Gastrocnemius medialis (tissue), 4 donors: ENCODE results near the gene ZNF677. TPM values are rescaled to one million over a fixed set of nuclear protein-coding genes. Genes with fewer than 3 reads are reported as not detected.
"Not testable (repeated sequence)": the region's sequence is repeated elsewhere in the genome, so short reads cannot be mapped to it uniquely, and the experiment has no call there.

Source experiments
- ATAC-seq, 2 donors: fragments of 150-250 bp; one replicate each; pipeline ENCODE4 v1.9.1; 2016
- DNase-seq, 2 donors: peaks; one replicate each; pipeline ENCODE4 v3.0.0-alpha.2; 2019
- H3K27ac ChIP-seq, 4 donors: fragments of 200-600 bp; sonication (generic); 1 replicate in 1 of 4; 2 replicates in 3 of 4; pipeline ENCODE4 v1.5.1; 2016 to 2018; ENCODE audit warnings: mild to moderate bottlenecking in 2 of 4, moderate library complexity in 1 of 4
- H3K27me3 ChIP-seq, 3 donors: fragments of 200-600 bp; sonication (generic) in 2 of 3; 1 replicate in 1 of 3; 2 replicates in 2 of 3; pipeline versions ENCODE4 v1.5.1 to v1.6.0; 2016 to 2019; ENCODE audit warnings: mild to moderate bottlenecking in 1 of 3, moderate library complexity in 1 of 3
- H3K36me3 ChIP-seq, 2 donors: fragments of 200-600 bp; sonication (generic) in 1 of 2; one replicate each; pipeline ENCODE4 v1.5.1; 2017 to 2018
- H3K4me1 ChIP-seq, 2 donors: fragments of 200-600 bp; sonication (generic) in 1 of 2; one replicate each; pipeline ENCODE4 v1.5.1; 2016 to 2017; ENCODE audit warnings: mild to moderate bottlenecking in 2 of 2
- H3K4me3 ChIP-seq, 4 donors: fragments of 200-600 bp; sonication (generic) in 3 of 4; 1 replicate in 1 of 4; 2 replicates in 3 of 4; pipeline ENCODE4 v1.5.1; 2016 to 2019; ENCODE audit warnings: mild to moderate bottlenecking in 2 of 4
- H3K9me3 ChIP-seq, 3 donors: fragments of 200-600 bp; sonication (generic) in 2 of 3; 1 replicate in 1 of 3; 2 replicates in 2 of 3; pipeline ENCODE4 v1.5.1; 2016 to 2019
- CTCF ChIP-seq, 5 experiments: fragments of 450-650 bp in 3 of 5; fragments of 200-600 bp in 2 of 5; sonication (generic) in 2 of 5; IDR thresholded peaks in 4 of 5; conservative IDR thresholded peaks in 1 of 5; 1 replicate in 4 of 5; 2 replicates in 1 of 5; pipeline ENCODE4 v1.5.1; 2016 to 2019; ENCODE audit warnings: antibody characterized with exemption in 5 of 5, mild to moderate bottlenecking in 3 of 5, moderate library complexity in 3 of 5
- POLR2A ChIP-seq, 2 donors: fragments of 450-650 bp; IDR thresholded peaks; one replicate each; pipeline ENCODE4 v1.6.1; 2017; ENCODE audit warnings: antibody characterized with exemption in 2 of 2, mild to moderate bottlenecking in 2 of 2, moderate library complexity in 2 of 2
- in situ Hi-C, 4 donors: fragments of 200-750 bp; cut with MboI; loops; one replicate each; pipeline versions ENCODE4 v1.15.0 to v1.8.0; 2017; ENCODE audit warnings: low sequenced_read_pairs in 4 of 4
- intact Hi-C: fragments of 100-400 bp; cut with DNase I; formaldehyde crosslinking; loops from one replicate; pipeline ENCODE4 v1.15.1; 2023; ENCODE audit warnings: low total_unique reads
- total RNA-seq, 4 donors: library from RNA; depleted of rRNA; stranded (reverse); fragments of >200 nt; gene quantifications; one replicate each; pipeline versions ENCODE4 v1.1.0 to v1.2.3, GENCODE V29; 2016

Gene ZNF677
- total RNA-seq, 4 donors from 2014 or later = 1.7 to 7.2 (median 4.8) TPM

- H3K9me3 ChIP-seq = no peaks in the 10 kb centered on the region
- DNase-seq = no peak
- intact Hi-C loops = loop anchor here (10.0 kb wide), 2 partner anchors 245 to 275 kb away; partner anchors contain the start of genes ZNF761 and ZNF813
- H3K4me1 ChIP-seq = peaks cover 0 to 3% of the 10 kb centered on the region in 2 donors
- no peak overlapping the region for H3K27ac ChIP-seq
- H3K27me3 ChIP-seq = no peaks in the 10 kb centered on the region
- in situ Hi-C loops = loop anchor here in 1 of 4 donors (25.0 kb wide), 1 partner anchor 322 kb away; no protein-coding TSS in a partner anchor
- TF ChIP-seq POLR2A (IDR thresholded peaks at IDR 0.05) (no peak), CTCF (IDR thresholded peaks at IDR 0.05 in 4 of 5, conservative IDR thresholded peaks at IDR 0.05 in 1 of 5) (no peak)
- no peak overlapping the region for H3K4me3 ChIP-seq
- H3K36me3 ChIP-seq = no peaks in the 10 kb centered on the region
- ATAC-seq = no peak
These were observed 64.4 kb downstream of the ZNF677 start for GRCh38 chr19:53190253-53190652.

GRCh38 chr19:53189691-53190198, 64.9 kb downstream of the ZNF677 start:
- not testable (repeated sequence) for H3K4me3 ChIP-seq, ATAC-seq, H3K27me3 ChIP-seq, H3K4me1 ChIP-seq, H3K9me3 ChIP-seq, H3K27ac ChIP-seq, H3K36me3 ChIP-seq, DNase-seq
- in situ Hi-C loops = loop anchor here in 1 of 4 donors (25.0 kb wide), 1 partner anchor 323 kb away; no protein-coding TSS in a partner anchor
- intact Hi-C loops = loop anchor here (10.0 kb wide), 2 partner anchors 245 to 275 kb away; partner anchors contain the start of genes ZNF761 and ZNF813

Other genes starting within 250 kb of the ZNF677 start
- under 1 TPM in 1 of 4 donors, not detected in 3; 0.12 TPM for gene ERVV-1, start 241.0 kb downstream of the ZNF677 start, total RNA-seq
- not detected for gene ERVV-2, start 210.1 kb downstream of the ZNF677 start, total RNA-seq
- gene ZNF160, start 151.5 kb downstream of the ZNF677 start, total RNA-seq = 10 to 100 TPM in 3 of 4 donors, 1 to 10 TPM in 1; 8.3 to 20.7 (median 11.9) TPM
- gene ZNF415, start 122.0 kb downstream of the ZNF677 start, total RNA-seq = 1 to 10 TPM; 1.6 to 4.0 (median 3.7) TPM
- 1 to 10 TPM; 3.0 to 5.1 (median 4.5) TPM for gene ZNF347, start 95.8 kb downstream of the ZNF677 start, total RNA-seq
- gene ZNF665, start 61.5 kb downstream of the ZNF677 start, total RNA-seq = under 1 TPM in 2 of 4 donors, not detected in 2; 0.13 to 0.27 TPM
- not detected for gene VN1R2, start 3.4 kb upstream of the ZNF677 start, total RNA-seq
- not detected for gene VN1R4, start 12.8 kb upstream of the ZNF677 start, total RNA-seq
- gene ZNF845, start 78.9 kb upstream of the ZNF677 start, total RNA-seq = 1 to 10 TPM in 3 of 4 donors, under 1 TPM in 1; 1.00 to 2.3 (median 1.4) TPM
- gene ZNF525, start 110.8 kb upstream of the ZNF677 start, total RNA-seq = under 1 TPM; 0.26 to 0.92 (median 0.30) TPM
- gene ZNF765, start 140.3 kb upstream of the ZNF677 start, total RNA-seq = 1 to 10 TPM; 3.8 to 9.8 (median 5.3) TPM
- gene ZNF761, start 177.1 kb upstream of the ZNF677 start, total RNA-seq = 1 to 10 TPM; 3.7 to 7.0 (median 4.1) TPM
- 1 to 10 TPM in 1 of 4 donors, under 1 TPM in 3; 0.29 to 1.1 (median 0.57) TPM for gene ZNF813, start 212.9 kb upstream of the ZNF677 start, total RNA-seq